Measurements from ENCODE around the gene AIM2.
"Not testable (repeated sequence)": the region's sequence is repeated elsewhere in the genome, so short reads cannot be mapped to it uniquely, and the experiment has no call there.

The AIM2 gene

DNA sequence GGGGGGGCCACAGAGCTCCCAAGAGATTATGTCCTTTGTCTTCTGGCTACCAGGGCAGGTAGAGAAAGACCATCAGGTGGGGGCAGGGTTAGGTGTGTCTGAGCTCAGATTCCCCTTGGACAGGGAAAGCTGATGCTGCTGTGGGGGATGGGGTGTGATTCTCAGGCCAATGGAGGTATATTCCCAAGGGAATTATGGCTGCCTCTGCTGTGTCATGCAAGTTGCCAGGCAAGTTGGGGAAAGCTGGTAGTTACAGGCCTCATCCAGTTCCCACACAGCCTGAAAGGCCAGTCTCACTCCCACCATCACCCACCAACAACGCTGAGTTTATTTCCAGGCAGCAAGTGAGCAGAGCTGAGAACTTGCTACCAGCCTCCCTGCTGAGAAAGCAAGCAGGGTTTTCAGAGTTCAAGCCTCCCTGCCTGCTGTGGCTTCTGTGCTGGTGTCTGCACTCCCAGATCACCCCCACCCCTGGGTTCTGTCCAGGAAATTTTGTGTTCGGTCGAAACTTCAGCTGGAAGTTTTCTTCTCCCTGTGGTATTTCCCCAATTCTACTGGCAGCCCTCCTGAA is 45.6 kb downstream of the AIM2 start:
- no peak overlapping the region for H3K27ac ChIP-seq

DNA sequence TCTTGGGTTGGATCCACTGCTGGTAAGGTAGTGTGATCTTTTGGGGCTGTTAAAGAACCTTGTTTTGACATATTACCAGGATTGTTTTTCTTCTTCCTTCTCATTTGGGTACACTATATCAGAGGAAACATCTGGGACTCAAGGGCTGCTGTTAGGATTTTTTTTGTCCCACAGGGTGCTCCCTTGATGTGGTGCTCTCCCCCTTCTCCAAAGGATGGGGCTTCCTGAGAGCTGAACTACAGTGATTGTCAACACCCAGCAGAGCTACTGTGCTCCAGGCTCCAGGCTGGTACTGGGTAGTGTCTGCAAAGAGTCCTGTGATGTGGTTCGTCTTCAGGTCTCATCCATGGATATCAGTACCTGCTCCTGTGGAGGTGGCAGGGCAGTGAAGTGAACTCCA is 46.3 kb downstream of the AIM2 start:
- no peak for TF ChIP-seq ZFX (IDR thresholded peaks at IDR 0.05)
- TF ChIP-seq, protein P1, sequence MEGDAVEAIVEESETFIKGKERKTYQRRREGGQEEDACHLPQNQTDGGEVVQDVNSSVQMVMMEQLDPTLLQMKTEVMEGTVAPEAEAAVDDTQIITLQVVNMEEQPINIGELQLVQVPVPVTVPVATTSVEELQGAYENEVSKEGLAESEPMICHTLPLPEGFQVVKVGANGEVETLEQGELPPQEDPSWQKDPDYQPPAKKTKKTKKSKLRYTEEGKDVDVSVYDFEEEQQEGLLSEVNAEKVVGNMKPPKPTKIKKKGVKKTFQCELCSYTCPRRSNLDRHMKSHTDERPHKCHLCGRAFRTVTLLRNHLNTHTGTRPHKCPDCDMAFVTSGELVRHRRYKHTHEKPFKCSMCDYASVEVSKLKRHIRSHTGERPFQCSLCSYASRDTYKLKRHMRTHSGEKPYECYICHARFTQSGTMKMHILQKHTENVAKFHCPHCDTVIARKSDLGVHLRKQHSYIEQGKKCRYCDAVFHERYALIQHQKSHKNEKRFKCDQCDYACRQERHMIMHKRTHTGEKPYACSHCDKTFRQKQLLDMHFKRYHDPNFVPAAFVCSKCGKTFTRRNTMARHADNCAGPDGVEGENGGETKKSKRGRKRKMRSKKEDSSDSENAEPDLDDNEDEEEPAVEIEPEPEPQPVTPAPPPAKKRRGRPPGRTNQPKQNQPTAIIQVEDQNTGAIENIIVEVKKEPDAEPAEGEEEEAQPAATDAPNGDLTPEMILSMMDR (conservative IDR thresholded peaks at IDR 0.05), result no peak
- no peak overlapping the region for H3K27ac ChIP-seq

More for the DNA sequence above, 45.6 kb downstream of the AIM2 start:
- no peak for TF ChIP-seq ZFX (IDR thresholded peaks at IDR 0.05)
- TF ChIP-seq, protein P1 (conservative IDR thresholded peaks at IDR 0.05), result no peak

DNA sequence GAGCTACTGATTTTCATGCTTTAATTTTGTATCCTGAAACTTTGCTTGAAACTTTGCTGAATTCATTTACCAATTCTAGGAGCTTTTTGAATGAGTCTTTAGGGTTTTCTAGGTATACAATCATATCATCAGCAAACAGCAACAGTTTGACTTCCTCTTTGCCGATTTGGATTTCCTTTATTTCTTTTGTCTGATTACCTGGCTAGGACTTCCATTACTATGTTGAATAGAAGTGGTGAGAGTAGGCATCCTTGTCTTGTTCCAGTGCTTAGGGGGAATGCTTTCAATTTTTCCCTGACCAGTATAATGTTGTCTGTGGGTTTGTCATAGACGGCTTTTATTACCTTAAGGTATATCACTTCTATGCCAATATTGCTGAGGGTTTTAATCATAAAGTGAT is 49.7 kb downstream of the AIM2 start:
- H3K27ac ChIP-seq, result not testable (repeated sequence)

DNA sequence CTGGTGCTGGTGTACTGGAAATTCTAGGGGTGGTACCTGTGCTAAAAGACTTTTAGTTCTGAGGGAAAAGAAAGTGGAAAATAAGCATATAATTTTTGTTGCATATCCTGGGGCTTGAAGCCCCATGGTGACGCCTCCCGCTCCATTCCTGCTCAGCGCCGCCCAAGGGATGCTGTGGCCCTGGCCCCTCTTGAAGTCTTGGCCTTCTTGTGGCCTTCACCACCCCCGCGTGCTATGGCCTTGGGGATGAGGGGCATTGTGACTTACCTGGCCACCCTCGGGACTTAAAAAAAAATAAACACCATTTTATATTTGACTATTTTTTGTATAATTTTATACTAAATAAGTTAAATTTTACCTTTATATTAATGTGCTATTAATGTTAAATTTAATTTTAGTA is 51.5 kb downstream of the AIM2 start:
- no peak overlapping the region for H3K27ac ChIP-seq
- no peak for TF ChIP-seq ZFX (IDR thresholded peaks at IDR 0.05)
- TF ChIP-seq, protein P1 (conservative IDR thresholded peaks at IDR 0.05), result no peak

DNA sequence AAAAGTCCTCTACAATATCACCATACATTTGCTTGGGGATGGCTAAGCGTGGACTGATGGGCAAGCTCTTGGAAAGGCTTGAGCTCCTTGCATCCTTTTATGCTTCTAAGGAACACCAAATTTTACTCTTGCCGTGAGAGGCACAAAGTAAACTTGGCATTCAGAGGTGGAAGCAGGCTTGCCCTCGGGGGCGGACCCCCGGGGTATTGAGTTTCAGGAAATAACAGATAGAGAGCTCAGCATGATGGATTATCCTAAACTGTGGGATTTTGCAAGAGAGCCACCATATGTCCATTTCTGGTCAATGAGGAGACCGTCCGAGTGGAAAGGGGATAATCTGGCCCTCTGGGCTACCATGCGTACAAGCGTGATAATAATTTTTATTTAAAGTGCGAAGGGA is 52.8 kb downstream of the AIM2 start:
- TF ChIP-seq, protein P1 (conservative IDR thresholded peaks at IDR 0.05), result no peak
- TF ChIP-seq ZFX (IDR thresholded peaks at IDR 0.05), result no peak
- H3K27ac ChIP-seq, result no peak overlapping the region

DNA sequence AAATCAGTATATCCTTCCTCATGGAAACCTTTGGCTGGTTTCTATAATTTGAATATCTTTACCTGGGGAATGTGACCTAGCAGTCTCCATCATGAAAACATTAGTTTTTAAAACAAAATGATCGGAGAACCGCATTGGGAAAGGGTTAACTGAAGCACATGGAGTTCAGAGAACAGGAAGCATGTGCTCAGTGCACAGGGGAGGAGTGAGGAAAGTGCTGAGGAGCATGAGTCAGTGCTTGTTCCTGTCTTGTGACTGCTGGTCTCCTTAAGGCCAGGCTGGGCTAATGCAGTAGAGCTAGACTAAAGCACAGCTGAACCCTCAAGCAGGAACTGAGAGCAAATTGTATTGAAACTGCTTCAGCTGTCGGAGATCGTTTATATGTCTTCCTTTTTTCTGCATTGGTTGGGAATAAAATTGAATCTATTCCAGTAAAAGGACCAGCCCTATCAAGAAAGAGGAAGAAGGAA is 61.1 kb downstream of the AIM2 start:
- TF ChIP-seq, protein P1 (conservative IDR thresholded peaks at IDR 0.05), result no peak
- no peak for TF ChIP-seq ZFX (IDR thresholded peaks at IDR 0.05)
- H3K27ac ChIP-seq, result no peak overlapping the region

DNA sequence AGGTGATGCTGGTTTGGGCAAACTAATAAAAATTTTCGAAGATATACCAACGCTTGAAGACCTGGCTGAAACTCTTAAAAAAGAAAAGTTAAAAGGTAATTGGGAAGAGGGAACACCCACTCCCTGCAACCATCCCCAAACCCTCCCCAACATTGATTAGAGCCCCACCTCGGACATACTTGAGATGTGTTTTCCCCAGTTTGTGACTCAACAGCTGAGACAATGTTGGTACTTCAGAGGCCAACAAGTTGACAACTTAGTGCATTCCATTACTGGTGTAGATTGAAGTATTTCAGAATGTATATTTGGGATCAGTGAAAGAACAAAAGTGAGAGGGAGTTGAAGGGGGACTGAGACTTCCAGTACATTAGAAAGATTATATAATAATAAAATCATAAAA is 61.7 kb downstream of the AIM2 start:
- TF ChIP-seq, protein P1 (conservative IDR thresholded peaks at IDR 0.05), result no peak
- no peak for TF ChIP-seq ZFX (IDR thresholded peaks at IDR 0.05)
- no peak overlapping the region for H3K27ac ChIP-seq

DNA sequence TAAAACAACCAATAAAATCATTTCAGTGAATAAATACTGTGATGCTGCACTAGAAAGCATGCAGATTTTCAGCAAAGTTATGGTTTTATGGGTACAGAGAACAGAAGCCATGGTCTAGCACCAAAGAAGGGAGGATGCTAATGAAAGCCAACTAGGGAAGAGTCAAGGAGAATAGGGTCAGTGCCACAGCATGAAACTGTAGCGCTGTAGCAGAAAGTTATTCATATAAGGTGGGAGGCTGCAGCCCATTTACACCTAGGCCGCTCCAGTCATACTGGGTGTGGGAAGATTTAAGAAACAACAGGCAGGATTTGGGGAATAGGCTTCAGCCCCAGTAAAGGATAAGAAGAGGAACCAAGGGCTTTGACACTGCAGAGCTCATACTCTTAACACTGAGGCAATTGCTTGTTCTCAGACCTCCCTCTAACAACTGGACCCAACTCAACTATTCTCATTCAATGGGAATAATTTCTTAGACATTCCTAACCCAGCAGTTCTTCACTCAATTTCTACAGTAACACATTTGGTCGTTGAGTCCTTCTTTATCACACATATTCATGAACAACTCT is 62.5 kb downstream of the AIM2 start:
- no peak overlapping the region for H3K27ac ChIP-seq
- TF ChIP-seq, protein P1 (conservative IDR thresholded peaks at IDR 0.05), result no peak
- TF ChIP-seq ZFX (IDR thresholded peaks at IDR 0.05), result no peak
